NCI-H1092 treated with DMSO at 0.1 percent for 48 hours (cell line): ENCODE results near the gene NEK9.
"Not testable (repeated sequence)": the region's sequence is repeated elsewhere in the genome, so short reads cannot be mapped to it uniquely, and the experiment has no call there.

Experiments used
- DNase-seq: peaks from one replicate; lab custom pipeline; 2025; lab: John Stamatoyannopoulos, UW

The NEK9 gene

GRCh38 chr14:75107186-75107585 is 19.7 kb downstream of the NEK9 start:
- no peak for DNase-seq

- DNase-seq = no peak
Observed at GRCh38 chr14:75101491-75101890, 25.4 kb downstream of the NEK9 start.

- DNase-seq = no peak
Observed at GRCh38 chr14:75098682-75099081, 28.2 kb downstream of the NEK9 start.

- no peak for DNase-seq
Observed at GRCh38 chr14:75098212-75098611, 28.6 kb downstream of the NEK9 start.

GRCh38 chr14:75096959-75097358 is 29.9 kb downstream of the NEK9 start:
- DNase-seq = no peak

- DNase-seq = no peak
Observed at GRCh38 chr14:75095690-75096089, 31.2 kb downstream of the NEK9 start.

- no peak for DNase-seq
Observed at GRCh38 chr14:75094896-75095295, 32.0 kb downstream of the NEK9 start.

GRCh38 chr14:75092698-75093097 is 34.1 kb downstream of the NEK9 start:
- no peak for DNase-seq

GRCh38 chr14:75091251-75091650 is 35.6 kb downstream of the NEK9 start:
- no peak for DNase-seq

GRCh38 chr14:75090353-75090752 is 36.5 kb downstream of the NEK9 start:
- DNase-seq = no peak

GRCh38 chr14:75088566-75089373 is 38.1 kb downstream of the NEK9 start:
- DNase-seq = peak; percentile 29

- no peak for DNase-seq
Observed at GRCh38 chr14:75088153-75088552, 38.7 kb downstream of the NEK9 start.

GRCh38 chr14:75084513-75084912 is 42.3 kb downstream of the NEK9 start:
- no peak for DNase-seq

GRCh38 chr14:75083271-75083670 is 43.6 kb downstream of the NEK9 start:
- DNase-seq = no peak

- no peak for DNase-seq
Observed at GRCh38 chr14:75081660-75082229, 45.1 kb downstream of the NEK9 start.

- DNase-seq = no peak
Observed at GRCh38 chr14:75079521-75079920, 47.3 kb downstream of the NEK9 start.

- DNase-seq = no peak
Observed at GRCh38 chr14:75077794-75078193, 49.1 kb downstream of the NEK9 start.

GRCh38 chr14:75070383-75070782 is 56.5 kb downstream of the NEK9 start:
- DNase-seq = no peak

- peak; percentile 63 for DNase-seq
Observed at GRCh38 chr14:75069811-75070145, 57.1 kb downstream of the NEK9 start.

- peak; percentile 93 for DNase-seq
Observed at GRCh38 chr14:75069121-75069810, 57.6 kb downstream of the NEK9 start, which contains the start of gene ZC2HC1C. TSS of gene ZC2HC1C (plus strand) at chr14:75069641. CDS start at chr14:75070574, 933 bp downstream.

GRCh38 chr14:75068294-75069120 is 58.3 kb downstream of the NEK9 start:
- DNase-seq = peak; percentile 68

GRCh38 chr14:75067765-75068164 is 59.1 kb downstream of the NEK9 start:
- not testable (repeated sequence) for DNase-seq
